ENCODE data around the gene IKZF1.
A peak's percentile ranks its signal among the peaks of the same experiment; 100 is the strongest.

IKZF1 gene

GRCh38 chr7:50418086-50418515 is 113.6 kb downstream of the IKZF1 start:
- peak; percentile 56 to 81 for DNase-seq

- no peak for DNase-seq
Measured at GRCh38 chr7:50418526-50419290, 114.2 kb downstream of the IKZF1 start.

- DNase-seq, result no peak
Measured at GRCh38 chr7:50421043-50421442, 116.5 kb downstream of the IKZF1 start.

DNA sequence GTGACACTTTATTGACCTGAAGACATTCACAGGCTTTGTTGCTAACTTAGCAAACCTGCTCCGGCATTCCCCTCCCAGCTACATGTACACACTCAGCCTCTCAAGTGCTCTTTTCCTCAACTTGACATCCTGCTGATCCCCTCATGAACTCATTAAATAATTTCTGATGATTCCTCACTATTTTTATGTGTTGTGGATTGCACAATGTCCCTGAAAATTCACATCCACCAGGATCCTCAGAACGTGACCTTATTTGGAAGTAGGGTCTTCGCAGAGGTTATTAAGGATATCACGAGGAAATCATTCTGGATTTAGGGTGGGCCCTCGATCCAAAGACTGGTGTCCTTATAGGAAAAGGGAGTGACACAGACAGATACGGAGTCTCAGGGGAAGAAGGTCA is 118.3 kb downstream of the IKZF1 start:
- no peak for DNase-seq

DNA sequence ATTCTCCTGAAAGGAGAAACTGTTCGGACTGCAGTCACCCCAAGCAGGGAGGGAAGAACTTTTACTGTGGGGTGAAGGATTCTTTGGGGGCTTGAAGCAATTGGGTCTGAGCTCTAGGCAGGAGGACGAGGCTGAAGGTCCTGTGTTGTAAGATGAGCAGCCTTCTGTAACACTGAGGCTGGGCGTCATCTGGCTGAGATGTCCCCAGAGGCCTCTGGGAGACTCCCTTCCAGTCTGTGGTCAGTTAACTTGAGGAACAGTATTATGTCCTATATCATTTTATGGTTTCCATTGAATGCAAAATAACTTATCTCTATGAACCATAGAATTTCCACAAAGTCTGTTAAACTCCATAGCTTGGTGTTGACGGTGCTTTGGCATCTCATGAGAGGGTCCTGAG is 119.3 kb downstream of the IKZF1 start:
- DNase-seq, result no peak

GRCh38 chr7:50425318-50425717 is 120.8 kb downstream of the IKZF1 start:
- DNase-seq, result no peak

- DNase-seq, result no peak
Measured at GRCh38 chr7:50426280-50427045, 121.9 kb downstream of the IKZF1 start.

DNA sequence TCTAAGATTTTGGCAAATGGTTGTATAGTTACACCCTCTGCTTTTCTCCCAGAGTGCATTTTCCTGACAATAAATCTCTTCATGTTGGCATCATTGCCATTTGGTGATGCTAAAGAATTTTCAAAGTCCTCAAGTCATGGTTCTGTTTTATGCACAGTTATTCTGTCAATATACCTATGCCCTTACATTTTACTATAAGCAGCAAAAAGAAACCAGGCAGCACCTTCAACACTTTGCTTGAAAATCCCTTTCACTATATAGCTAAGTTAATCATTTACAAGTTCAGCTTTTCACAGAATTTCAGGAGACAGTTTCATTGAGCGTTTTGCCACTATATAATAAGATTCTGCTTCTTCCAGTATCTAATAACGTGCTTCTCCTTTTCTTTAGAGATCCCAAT is 123.0 kb downstream of the IKZF1 start:
- DNase-seq, result no peak

DNA sequence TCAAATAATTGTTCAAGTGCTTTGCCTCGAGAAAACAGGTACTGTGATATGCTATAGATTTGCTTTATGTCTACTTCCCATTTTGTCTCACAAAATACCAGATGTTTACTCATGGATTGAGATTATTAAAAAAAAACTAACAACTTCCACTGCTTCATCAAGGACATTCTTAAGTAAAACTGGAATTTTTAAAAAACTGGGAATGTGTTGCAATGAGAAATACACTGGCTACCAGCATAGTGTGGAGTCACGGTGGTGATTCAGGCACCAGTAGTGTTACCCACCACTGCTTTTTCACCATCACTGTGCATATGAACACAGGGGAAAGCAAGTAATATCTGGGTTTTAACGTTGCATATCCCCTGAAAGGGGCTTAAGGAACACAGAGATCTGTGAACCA is 124.4 kb downstream of the IKZF1 start:
- DNase-seq, result no peak

GRCh38 chr7:50431316-50431715 is 126.8 kb downstream of the IKZF1 start:
- no peak for DNase-seq

DNA sequence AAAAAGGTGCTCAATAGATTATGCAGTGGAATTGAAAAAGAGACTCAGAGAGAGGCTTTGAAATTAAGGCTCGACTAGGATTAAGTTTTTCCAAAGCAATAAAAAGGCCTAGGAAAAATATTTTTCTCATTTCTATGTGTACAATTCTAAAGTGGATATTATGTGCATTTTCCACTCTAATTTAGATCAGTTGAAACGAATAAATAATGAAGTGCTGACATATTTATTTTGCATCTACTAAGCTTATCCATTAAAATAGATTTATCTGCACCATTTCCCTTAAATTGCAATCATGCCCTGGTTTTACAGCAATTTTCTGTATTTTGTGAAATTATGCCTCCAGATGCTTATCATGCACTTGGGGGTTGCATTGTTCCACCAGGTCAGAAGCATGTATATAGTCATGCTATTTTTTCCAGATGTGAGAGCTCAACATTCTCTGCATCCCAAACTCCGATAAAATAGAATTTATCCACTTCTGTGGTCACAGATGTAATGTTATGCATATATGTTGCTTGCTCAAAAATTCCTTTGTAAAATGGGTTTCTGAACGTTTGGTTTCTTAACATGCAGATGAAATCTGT is 127.3 kb downstream of the IKZF1 start:
- DNase-seq, result no peak

DNA sequence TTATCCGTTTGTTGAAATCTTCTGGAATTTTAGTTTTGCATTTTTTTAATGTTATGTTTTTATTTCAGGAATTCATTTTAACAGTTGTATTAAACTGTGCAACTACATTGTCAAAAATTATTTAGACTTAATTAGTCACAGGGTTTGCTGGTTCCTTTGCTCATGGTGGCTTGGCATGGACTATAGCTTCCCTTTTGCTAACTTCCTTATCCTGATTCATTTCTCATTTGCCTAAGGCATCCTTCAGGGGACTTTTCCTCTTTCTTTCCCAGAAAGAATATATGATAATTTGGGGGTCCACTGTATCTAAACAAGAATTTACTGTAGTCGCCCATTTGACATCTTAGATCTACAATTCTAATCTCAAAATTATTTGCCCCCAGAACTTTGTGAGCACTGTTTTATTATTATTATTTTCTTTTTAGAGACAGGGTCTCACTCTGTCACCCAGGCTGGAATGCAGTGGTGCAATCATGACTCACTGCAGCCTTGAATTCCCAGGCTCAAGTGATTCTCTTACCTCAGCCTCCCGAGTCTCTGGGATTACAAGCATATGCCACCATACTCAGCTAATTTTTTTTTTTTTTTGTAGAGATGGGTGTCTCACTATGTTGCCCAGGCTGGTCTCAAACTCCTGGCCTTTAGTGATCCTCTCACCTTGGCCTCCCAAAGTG is 131.8 kb downstream of the IKZF1 start:
- DNase-seq, result no peak

DNA sequence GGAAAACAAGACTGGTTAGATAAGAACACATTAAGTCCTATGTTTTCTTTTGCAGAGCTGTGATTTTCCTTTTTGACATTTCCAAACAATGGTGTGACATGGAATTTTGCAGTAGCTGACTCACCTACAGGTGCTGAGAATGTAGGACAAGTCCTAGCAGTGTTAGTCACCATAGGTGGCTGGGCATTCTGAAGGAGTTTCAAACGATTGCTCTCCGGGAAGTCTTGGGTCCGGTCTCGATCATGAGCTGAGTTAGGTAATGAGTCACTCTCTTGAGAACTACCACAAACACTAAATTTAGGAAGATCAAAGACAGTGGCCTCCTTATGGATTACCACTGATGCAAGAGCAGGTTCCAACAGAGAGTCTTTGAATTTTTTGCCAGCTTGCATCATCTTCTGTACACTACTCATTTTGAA is 142.0 kb downstream of the IKZF1 start:
- DNase-seq, result no peak

- no peak for DNase-seq
Measured at GRCh38 chr7:50448823-50449222, 144.3 kb downstream of the IKZF1 start.

- peak; percentile 5 to 44 for DNase-seq
Measured at GRCh38 chr7:50449501-50449880, 145.0 kb downstream of the IKZF1 start.

DNA sequence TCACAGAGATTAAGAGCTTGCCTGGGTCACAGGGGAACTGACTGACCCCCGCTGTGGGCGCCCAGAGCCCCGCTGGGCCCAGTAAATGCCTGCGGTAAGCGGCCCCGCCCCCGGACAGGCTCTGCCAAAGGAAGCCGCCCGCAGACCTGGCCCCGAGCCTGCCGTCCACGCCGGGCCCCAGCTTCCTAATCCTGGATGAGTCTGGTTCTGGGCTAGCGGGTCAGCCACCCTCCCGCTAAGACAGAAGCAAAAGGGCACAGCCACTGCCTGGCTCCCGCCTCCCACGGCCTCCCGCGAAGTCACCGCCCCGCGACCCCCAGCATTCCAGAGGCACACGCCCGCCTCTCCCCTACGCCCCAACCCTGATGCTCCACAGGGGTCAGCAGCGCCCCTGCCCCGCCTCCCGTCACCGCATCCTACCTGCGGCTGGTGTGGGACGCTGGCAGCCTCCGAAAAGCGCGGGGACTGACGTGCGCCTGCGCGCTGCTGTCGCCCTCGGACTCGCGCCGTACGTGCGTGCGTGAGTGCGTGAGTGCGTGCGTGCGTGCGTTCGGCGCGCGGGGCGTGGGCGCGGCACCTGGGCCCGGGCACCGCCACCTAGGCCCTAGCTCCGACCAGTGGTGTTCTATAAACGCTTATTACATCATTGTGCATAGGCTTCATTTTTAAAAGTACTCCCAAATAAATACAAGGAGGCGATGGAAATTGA is 145.5 kb downstream of the IKZF1 start, which contains the start of gene FIGNL1:
Gene FIGNL1 (minus strand): TSS at position 470 of the 709 bp plus-strand sequence. CDS start 3,063 bp downstream, outside the sequence.
- DNase-seq, result peak; percentile 35 to 91

- DNase-seq, result peak in 1 of 2 experiments; percentile 11
Measured at GRCh38 chr7:50450590-50451032, 146.1 kb downstream of the IKZF1 start.
